GM23338 (cell line): Measurements from ENCODE around the gene NETO2.
"Not testable (repeated sequence)": the region's sequence is repeated elsewhere in the genome, so short reads cannot be mapped to it uniquely, and the experiment has no call there.

ENCODE experiments used
- CREB1 ChIP-seq: fragments of 250-450 bp; sonication (Bioruptor Pico); IDR thresholded peaks from 2 replicates; pipeline ENCODE4 v1.5.0; 2020; ENCODE audit warnings: low read depth, mild to moderate bottlenecking, moderate library complexity
- EZH2 ChIP-seq: fragments of 200-600 bp; sonication (generic); IDR thresholded peaks from one replicate; pipeline ENCODE4 v1.8.0; 2017; ENCODE audit warnings: antibody characterized with exemption, mild to moderate bottlenecking, low read depth; ENCODE audit not compliant: unreplicated experiment
- EZH2phosphoT487 ChIP-seq: fragments of 200-600 bp; sonication (generic); IDR thresholded peaks from one replicate; pipeline ENCODE4 v1.8.1; 2018; ENCODE audit warnings: antibody characterized with exemption; ENCODE audit not compliant: unreplicated experiment
- POLR2AphosphoS5 ChIP-seq: IDR thresholded peaks from 2 replicates; pipeline ENCODE4 v1.6.1; 2016; ENCODE audit warnings: antibody characterized with exemption, low read depth
- TF ChIP-seq, protein P1 (sequence below), 2 experiments: fragments of 200-600 bp in 1 of 2; sonication (generic) in 1 of 2; conservative IDR thresholded peaks; 2 replicates each; pipeline versions ENCODE4 v1.5.1 to v1.6.1; 2016 to 2017; ENCODE audit warnings: antibody characterized with exemption in 2 of 2, low read depth in 2 of 2, mild to moderate bottlenecking in 2 of 2, moderate library complexity in 1 of 2
- TF ChIP-seq, protein P2 (sequence below): IDR thresholded peaks from one replicate; pipeline ENCODE4 v1.6.1; 2018; ENCODE audit warnings: antibody characterized with exemption; ENCODE audit not compliant: unreplicated experiment
- TF ChIP-seq, protein P3 (sequence below): fragments of 250-450 bp; sonication (Bioruptor Pico); IDR thresholded peaks from 2 replicates; pipeline ENCODE4 v1.5.0; 2020; ENCODE audit warnings: mild to moderate bottlenecking, moderate library complexity

DNA sequence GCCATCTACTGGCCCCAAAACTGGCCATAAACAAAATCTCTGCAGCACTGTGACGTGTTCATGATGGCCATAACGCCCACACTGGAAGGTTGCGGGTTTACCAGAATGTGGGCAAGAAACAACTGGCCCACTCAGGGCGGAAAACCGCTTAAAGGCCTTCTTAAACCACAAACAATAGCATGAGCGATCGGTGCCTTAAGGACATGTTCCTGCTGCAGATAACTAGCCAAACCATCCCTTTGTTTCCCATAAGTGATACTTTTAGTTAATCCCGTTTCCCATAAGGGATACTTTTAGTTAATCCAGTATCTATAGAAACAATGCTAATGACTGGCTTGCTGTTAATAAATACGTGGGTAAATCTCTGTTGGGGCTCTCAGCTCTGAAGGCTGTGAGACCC, 8.8 kb upstream of the NETO2 start:
- not testable (repeated sequence) for TF ChIP-seq POLR2AphosphoS5, CREB1, EZH2, EZH2phosphoT487
- TF ChIP-seq, protein P1, sequence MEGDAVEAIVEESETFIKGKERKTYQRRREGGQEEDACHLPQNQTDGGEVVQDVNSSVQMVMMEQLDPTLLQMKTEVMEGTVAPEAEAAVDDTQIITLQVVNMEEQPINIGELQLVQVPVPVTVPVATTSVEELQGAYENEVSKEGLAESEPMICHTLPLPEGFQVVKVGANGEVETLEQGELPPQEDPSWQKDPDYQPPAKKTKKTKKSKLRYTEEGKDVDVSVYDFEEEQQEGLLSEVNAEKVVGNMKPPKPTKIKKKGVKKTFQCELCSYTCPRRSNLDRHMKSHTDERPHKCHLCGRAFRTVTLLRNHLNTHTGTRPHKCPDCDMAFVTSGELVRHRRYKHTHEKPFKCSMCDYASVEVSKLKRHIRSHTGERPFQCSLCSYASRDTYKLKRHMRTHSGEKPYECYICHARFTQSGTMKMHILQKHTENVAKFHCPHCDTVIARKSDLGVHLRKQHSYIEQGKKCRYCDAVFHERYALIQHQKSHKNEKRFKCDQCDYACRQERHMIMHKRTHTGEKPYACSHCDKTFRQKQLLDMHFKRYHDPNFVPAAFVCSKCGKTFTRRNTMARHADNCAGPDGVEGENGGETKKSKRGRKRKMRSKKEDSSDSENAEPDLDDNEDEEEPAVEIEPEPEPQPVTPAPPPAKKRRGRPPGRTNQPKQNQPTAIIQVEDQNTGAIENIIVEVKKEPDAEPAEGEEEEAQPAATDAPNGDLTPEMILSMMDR (conservative IDR thresholded peaks at IDR 0.05; ENCODE audit: low read depth in 2 of 2): not testable (repeated sequence)
- TF ChIP-seq, protein P2, sequence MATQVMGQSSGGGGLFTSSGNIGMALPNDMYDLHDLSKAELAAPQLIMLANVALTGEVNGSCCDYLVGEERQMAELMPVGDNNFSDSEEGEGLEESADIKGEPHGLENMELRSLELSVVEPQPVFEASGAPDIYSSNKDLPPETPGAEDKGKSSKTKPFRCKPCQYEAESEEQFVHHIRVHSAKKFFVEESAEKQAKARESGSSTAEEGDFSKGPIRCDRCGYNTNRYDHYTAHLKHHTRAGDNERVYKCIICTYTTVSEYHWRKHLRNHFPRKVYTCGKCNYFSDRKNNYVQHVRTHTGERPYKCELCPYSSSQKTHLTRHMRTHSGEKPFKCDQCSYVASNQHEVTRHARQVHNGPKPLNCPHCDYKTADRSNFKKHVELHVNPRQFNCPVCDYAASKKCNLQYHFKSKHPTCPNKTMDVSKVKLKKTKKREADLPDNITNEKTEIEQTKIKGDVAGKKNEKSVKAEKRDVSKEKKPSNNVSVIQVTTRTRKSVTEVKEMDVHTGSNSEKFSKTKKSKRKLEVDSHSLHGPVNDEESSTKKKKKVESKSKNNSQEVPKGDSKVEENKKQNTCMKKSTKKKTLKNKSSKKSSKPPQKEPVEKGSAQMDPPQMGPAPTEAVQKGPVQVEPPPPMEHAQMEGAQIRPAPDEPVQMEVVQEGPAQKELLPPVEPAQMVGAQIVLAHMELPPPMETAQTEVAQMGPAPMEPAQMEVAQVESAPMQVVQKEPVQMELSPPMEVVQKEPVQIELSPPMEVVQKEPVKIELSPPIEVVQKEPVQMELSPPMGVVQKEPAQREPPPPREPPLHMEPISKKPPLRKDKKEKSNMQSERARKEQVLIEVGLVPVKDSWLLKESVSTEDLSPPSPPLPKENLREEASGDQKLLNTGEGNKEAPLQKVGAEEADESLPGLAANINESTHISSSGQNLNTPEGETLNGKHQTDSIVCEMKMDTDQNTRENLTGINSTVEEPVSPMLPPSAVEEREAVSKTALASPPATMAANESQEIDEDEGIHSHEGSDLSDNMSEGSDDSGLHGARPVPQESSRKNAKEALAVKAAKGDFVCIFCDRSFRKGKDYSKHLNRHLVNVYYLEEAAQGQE: not testable (repeated sequence)
- TF ChIP-seq, protein P3, sequence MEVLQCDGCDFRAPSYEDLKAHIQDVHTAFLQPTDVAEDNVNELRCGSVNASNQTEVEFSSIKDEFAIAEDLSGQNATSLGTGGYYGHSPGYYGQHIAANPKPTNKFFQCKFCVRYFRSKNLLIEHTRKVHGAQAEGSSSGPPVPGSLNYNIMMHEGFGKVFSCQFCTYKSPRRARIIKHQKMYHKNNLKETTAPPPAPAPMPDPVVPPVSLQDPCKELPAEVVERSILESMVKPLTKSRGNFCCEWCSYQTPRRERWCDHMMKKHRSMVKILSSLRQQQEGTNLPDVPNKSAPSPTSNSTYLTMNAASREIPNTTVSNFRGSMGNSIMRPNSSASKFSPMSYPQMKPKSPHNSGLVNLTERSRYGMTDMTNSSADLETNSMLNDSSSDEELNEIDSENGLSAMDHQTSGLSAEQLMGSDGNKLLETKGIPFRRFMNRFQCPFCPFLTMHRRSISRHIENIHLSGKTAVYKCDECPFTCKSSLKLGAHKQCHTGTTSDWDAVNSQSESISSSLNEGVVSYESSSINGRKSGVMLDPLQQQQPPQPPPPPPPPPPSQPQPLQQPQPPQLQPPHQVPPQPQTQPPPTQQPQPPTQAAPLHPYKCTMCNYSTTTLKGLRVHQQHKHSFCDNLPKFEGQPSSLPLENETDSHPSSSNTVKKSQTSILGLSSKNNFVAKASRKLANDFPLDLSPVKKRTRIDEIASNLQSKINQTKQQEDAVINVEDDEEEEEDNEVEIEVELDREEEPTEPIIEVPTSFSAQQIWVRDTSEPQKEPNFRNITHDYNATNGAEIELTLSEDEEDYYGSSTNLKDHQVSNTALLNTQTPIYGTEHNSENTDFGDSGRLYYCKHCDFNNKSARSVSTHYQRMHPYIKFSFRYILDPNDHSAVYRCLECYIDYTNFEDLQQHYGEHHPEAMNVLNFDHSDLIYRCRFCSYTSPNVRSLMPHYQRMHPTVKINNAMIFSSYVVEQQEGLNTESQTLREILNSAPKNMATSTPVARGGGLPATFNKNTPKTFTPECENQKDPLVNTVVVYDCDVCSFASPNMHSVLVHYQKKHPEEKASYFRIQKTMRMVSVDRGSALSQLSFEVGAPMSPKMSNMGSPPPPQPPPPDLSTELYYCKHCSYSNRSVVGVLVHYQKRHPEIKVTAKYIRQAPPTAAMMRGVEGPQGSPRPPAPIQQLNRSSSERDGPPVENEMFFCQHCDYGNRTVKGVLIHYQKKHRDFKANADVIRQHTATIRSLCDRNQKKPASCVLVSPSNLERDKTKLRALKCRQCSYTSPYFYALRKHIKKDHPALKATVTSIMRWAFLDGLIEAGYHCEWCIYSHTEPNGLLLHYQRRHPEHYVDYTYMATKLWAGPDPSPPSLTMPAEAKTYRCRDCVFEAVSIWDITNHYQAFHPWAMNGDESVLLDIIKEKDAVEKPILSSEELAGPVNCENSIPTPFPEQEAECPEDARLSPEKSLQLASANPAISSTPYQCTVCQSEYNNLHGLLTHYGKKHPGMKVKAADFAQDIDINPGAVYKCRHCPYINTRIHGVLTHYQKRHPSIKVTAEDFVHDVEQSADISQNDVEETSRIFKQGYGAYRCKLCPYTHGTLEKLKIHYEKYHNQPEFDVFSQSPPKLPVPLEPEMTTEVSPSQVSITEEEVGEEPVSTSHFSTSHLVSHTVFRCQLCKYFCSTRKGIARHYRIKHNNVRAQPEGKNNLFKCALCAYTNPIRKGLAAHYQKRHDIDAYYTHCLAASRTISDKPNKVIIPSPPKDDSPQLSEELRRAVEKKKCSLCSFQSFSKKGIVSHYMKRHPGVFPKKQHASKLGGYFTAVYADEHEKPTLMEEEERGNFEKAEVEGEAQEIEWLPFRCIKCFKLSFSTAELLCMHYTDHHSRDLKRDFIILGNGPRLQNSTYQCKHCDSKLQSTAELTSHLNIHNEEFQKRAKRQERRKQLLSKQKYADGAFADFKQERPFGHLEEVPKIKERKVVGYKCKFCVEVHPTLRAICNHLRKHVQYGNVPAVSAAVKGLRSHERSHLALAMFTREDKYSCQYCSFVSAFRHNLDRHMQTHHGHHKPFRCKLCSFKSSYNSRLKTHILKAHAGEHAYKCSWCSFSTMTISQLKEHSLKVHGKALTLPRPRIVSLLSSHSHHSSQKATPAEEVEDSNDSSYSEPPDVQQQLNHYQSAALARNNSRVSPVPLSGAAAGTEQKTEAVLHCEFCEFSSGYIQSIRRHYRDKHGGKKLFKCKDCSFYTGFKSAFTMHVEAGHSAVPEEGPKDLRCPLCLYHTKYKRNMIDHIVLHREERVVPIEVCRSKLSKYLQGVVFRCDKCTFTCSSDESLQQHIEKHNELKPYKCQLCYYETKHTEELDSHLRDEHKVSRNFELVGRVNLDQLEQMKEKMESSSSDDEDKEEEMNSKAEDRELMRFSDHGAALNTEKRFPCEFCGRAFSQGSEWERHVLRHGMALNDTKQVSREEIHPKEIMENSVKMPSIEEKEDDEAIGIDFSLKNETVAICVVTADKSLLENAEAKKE: not testable (repeated sequence)
